Raji (cell line): Measurements from ENCODE around the gene IFNA5.

Source experiments
- POLR2A ChIP-seq: IDR thresholded peaks from 2 replicates; pipeline ENCODE4 v1.6.1; 2011; ENCODE audit warnings: low read depth, low read length, control low read depth; ENCODE audit not compliant: insufficient read depth

Gene IFNA5

GRCh38 chr9:21265421-21266189 is 39.5 kb downstream of the IFNA5 start:
- TF ChIP-seq POLR2A, result no peak

- TF ChIP-seq POLR2A, result no peak
These were observed 49.4 kb downstream of the IFNA5 start for GRCh38 chr9:21255538-21256212.
